EH (cell line): Measurements from ENCODE around the gene SUSD3.

ENCODE experiments used
- DNase-seq: peaks from one replicate; pipeline ENCODE4 v3.0.0-alpha.2; 2015; ENCODE audit warnings: low read depth

Gene SUSD3

DNA sequence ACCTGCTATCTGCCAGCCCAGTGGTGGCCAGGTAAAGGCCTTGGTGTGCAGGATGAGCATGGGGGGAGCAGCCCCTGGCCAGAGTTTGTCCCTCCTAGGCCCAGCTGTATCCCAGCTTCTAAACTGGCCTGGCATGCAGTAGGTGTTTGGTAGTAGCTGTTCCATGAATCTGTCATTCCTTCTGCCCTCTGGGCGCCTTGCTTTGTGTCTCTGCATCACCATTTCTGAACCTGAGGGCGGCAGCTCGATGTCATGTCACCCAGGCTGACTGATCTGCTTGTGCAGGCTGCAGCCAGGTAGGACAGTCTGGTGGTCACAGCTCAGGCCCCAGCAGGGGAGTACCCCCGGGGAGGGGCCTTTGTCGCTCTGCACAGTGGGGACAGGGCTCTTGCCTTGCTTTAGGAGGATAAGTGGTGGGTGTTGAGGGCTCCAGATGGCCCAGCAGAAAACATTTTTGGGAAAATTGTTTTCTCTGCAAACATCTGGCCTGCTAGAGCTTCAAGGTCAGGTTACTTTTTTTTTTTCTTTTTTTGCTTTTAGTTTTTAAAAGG is 4.6 kb upstream of the SUSD3 start:
- no peak for DNase-seq

DNA sequence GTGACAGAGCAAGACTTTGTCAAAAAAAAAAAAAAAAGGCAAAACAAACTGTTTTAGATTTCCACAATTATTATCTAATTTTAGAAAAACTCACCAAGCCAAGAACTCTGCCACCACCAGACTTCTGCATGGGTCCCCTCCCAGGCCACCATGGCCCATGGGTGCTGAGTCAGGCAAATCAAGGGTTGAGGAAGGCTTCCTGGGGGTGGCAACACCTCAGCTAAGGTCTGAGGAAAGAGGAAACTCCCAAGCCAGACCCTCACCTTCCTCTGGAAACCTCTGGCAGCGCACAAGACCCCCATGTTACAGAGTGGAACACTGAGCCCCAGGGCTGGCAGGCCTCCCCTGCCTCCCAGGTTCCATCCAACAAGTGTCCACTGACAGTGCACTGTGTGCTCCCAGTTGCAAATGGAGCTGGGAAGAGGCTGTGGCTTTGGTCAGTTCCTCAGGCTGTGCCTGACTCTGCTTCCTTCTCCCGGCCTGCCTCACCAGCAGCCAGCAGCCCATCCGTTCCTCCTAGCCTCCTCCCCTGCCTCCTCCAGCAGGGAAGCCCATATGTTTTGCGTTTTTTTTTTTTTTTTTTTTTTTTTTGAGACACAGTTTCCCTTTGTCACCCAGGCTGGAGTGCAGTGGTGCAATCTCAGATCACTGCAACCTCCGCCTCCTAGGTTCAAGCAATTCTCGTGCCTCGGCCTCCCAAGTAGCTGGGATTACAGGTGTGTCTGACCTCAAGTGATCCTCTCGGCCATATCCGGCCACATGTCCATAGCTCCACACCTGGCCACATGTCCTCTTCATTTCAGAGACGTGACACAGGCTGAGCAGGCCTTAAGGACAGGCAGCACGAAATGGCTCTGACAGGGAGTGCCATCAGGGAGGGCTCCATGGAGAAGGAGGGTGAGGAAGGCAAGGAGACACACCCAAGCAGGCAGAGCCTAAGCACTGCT is 3.5 kb upstream of the SUSD3 start:
- DNase-seq, result no peak

DNA sequence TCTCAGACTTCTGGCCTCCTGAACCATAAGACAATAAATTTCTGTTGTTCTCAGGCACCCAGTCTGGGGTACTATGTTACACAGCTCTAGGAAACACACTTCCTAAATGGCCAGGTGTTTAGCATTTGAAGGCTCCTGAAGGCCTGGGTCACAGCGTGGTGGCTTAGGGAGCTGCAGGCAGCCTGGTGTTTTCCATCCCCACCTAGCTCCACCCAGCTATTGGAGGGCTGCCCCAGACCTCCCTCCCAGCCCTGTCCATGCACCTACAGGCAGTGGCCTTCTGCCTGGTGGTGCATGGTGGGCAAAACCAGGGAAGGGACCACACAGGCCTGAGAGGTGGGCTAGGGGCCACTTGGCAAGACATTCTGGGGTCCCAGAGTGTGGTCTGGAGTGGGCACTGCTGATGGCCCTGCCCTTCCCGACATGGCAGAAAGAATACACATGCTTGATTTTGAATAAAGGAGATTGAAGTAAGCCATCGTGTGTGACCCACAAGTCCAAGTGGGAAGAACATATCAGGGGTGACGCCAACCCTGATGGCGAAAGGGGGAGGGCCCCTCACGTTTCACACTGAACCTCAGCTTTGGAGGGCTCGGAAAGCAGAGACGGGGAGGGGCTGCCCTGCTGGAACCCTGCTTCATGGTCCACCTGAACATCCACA is 1.3 kb upstream of the SUSD3 start:
- no peak for DNase-seq

GRCh38 chr9:93057703-93058354 is 672 bp upstream of the SUSD3 start:
- DNase-seq, result no peak

DNA sequence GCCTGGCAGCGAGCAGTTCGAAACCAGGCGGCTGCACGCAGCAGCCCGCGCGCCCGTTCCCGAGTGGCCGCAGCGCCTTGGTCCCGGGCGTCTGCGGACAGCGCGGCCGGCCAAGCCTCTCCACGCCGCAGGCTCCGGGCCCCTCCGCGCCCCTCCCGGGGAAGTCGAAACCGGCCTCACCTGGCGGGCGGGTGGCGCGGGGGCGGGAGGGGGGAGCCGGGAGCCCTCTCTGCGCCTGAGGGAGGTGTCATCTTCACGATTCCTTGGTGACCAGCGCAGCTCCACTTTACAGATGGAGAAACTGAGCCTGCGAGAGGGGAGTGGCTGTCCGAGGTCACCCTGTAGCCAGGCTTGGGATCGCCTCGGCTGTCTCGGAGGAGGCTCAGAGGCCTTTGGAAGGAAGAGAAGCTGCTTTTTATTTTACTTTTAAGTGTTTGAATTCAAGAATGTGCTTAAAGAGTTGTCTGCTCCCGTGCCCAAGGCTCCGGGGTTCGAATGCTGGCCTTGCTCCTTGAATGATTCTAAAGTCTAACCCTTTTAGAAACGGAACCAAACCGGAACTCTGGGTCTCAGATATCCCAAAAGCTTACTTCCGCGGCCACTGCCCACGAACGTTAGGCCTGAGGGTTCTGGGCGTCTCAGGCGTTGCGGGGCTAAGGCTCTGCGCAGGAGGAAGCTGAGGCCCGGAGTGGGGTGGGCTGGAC is 662 bp downstream of the SUSD3 start:
- DNase-seq, result no peak

DNA sequence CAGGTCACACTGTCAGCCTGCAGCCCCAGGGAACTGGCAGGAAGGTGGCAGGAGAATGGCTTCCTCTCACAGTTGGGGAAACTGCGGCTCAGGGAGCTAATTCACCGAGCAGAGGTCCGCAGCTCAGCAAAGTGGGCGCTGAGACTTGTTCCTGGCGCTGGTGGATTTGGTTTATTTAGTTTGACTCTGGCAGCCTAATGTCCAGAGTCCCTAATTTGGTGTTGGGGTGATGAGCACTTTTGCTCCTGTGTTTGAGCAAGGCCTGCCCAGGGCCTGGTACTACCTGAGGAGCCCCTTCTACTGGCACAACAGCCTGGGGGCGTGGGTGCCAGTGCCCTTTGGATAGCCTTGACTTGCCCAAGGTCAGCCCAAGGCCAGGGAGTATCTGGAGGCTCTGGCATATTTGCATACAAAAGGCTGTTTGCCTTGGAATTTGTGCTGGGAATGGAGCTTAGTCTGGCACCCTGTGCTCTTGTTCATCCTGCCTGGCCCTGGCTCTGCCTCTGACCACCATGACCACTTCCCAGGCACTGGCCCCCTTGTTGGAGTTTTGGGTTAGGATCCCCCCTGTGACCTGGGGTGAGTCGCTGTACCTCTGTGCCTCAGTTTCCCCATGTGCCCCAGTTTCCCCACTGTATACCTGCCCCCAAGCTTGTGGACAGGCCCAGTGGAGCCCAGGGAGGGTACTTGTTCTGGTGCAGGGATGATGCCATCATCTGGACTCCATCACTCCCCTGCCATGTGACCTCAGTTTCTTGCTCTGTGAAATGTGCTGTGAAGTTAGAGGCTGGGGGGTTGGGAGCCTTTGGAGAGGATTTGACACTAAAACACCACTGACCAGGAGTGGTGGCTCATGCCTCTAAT is 1.4 kb downstream of the SUSD3 start:
- DNase-seq, result no peak

GRCh38 chr9:93060746-93061259 is 2.3 kb downstream of the SUSD3 start:
- DNase-seq, result peak; percentile 79

DNA sequence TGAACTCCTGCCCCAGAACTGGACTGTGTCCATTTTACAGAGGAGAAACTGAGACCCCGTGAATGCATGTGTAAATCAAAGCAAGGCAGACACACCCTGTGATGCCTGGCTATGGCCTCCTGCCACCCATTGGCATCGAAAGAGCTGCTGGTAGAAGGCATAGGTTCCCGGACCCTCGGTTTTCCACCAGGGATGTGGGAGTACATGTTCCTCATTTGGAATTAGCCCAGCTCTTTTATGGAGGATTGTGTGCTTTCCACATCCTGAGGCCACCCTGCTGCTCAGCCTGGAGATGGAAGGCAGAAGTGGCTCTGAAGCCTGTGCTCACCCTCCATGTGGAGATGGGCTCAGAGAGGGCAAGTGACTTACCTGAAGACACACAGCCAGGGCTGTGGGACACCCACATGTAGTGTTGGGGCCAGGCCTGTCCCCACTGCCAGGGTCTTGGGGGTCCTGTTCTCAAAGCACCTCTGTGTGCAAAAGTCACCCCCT is 2.8 kb downstream of the SUSD3 start:
- DNase-seq, result no peak

GRCh38 chr9:93061791-93062763 is 3.6 kb downstream of the SUSD3 start:
- DNase-seq, result no peak

DNA sequence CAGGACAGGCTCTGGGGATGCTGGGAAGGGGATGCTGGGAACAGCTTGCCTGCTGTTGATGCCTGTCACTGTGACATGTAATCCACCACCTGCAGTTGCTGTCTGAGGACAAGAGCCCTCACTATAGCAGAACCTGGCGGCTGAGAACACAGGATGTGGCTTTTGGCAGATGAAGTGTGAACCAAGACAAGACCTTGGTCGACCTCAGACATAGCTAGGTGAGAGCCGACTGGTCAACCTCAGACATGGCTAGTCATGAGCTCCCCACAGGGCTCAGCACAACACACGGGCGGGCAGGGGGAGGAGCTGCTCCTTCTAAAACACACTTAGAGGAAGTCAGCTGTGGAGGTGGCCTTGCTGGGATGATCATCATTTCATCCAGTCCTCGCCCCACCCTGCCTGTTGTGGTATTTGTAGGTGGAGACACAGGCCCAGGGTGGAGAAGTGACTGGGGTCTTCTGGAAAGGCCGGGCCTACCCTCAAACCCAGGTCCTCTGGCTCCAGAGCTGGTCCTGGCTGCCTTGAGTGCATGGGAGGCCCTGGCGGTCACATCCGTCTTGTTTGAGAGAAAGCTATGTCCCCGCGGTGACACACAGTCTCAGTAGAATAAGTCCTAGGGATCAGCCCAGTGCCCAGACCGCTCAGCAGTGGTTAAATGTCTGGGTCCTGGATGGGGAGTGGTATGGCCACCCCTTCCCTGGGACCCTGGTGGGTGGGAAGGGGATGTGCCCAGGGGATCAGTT is 6.1 kb downstream of the SUSD3 start:
- no peak for DNase-seq

- DNase-seq, result no peak
These were observed 6.7 kb downstream of the SUSD3 start for GRCh38 chr9:93065135-93065720.

- no peak for DNase-seq
These were observed 8.6 kb downstream of the SUSD3 start for GRCh38 chr9:93066978-93067603.

- DNase-seq, result no peak
These were observed 10.5 kb downstream of the SUSD3 start for GRCh38 chr9:93068956-93069355.

DNA sequence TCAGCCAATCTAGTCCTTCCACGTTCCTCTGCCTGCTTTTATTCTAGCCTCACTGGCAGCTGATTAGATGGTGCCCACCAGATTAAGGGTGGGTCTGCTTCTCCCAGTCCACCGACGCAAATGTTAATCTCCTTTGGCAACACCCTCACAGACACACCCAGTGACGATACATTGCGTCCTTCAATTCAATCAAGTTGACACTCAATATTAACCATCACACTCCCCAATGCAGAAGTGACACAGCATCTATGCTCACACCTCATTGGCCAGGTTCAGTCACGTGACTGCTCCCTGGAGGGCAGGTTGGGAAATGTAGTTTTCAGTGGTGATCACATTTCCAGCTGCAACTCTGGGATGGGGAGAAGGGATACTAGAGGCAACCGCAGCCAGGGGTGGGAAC is 13.0 kb downstream of the SUSD3 start:
- DNase-seq, result peak; percentile 44

DNA sequence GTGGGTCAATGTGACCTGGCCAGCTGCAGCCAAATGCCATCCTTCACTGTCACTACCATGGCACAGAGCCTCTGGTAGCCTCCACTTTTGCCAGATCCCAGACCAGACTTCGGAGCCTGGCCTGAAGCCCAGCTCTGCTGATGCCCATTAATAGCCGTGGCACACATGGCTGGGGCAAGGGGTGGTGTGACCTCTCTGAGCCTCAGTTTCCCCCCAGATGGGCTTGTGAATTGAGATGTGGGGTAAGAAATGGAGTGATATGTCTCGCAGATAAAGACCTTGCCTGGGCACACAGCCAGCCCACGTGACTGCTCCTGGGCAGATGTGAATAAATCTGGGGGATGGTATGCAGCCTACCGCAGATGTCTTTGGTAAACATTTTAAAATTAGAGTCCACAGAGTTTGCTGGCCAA is 13.9 kb downstream of the SUSD3 start:
- peak; percentile 52 for DNase-seq

GRCh38 chr9:93076101-93076791 is 17.7 kb downstream of the SUSD3 start:
- no peak for DNase-seq

DNA sequence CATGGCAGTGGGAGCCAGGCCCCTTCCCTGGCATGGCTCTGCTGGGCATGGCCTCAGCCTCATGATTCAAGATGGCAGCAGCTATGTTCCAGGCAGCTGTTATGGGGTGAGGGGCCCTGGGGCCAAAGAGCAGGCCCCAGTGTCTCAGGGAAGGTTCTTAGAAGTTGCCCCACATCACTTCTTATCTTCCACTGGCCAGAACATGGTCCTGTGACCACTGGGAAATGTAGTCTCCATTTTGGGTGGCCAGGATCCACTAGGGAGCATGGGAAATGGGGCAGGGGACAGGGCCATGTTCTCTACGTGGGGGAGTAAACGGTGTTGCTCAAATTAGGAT is 18.3 kb downstream of the SUSD3 start:
- no peak for DNase-seq
